Raji (cell line): ENCODE results near the gene HEPN1.

Source experiments
- POLR2A ChIP-seq: IDR thresholded peaks from 2 replicates; pipeline ENCODE4 v1.6.1; 2011; ENCODE audit warnings: low read depth, low read length, control low read depth; ENCODE audit not compliant: insufficient read depth

Gene HEPN1

GRCh38 chr11:124879493-124880289, 39.4 kb upstream of the HEPN1 start:
- no peak for TF ChIP-seq POLR2A

GRCh38 chr11:124880290-124880611, 38.8 kb upstream of the HEPN1 start:
- TF ChIP-seq POLR2A = no peak

GRCh38 chr11:124880958-124881357, 38.1 kb upstream of the HEPN1 start:
- no peak for TF ChIP-seq POLR2A

- TF ChIP-seq POLR2A = no peak
Measured at GRCh38 chr11:124882339-124883071, 36.5 kb upstream of the HEPN1 start.

- TF ChIP-seq POLR2A = no peak
Measured at GRCh38 chr11:124884340-124884739, 34.7 kb upstream of the HEPN1 start.

- no peak for TF ChIP-seq POLR2A
Measured at GRCh38 chr11:124884869-124885479, 34.1 kb upstream of the HEPN1 start.

- no peak for TF ChIP-seq POLR2A
Measured at GRCh38 chr11:124886476-124886875, 32.6 kb upstream of the HEPN1 start.

GRCh38 chr11:124886978-124887666, 31.9 kb upstream of the HEPN1 start:
- no peak for TF ChIP-seq POLR2A

GRCh38 chr11:124887667-124888013, 31.4 kb upstream of the HEPN1 start:
- TF ChIP-seq POLR2A = no peak

GRCh38 chr11:124889191-124890091, 29.6 kb upstream of the HEPN1 start:
- TF ChIP-seq POLR2A = no peak

- no peak for TF ChIP-seq POLR2A
Measured at GRCh38 chr11:124890151-124890550, 28.9 kb upstream of the HEPN1 start.

GRCh38 chr11:124890683-124891372, 28.2 kb upstream of the HEPN1 start:
- no peak for TF ChIP-seq POLR2A

GRCh38 chr11:124891373-124891861, 27.6 kb upstream of the HEPN1 start:
- TF ChIP-seq POLR2A = no peak

- no peak for TF ChIP-seq POLR2A
Measured at GRCh38 chr11:124892146-124892545, 26.9 kb upstream of the HEPN1 start.
